SJCRH30 (cell line): ENCODE results near the gene ANKS1A. TPM values are rescaled to one million over a fixed set of nuclear protein-coding genes. Genes with fewer than 3 reads are reported as not detected.
A peak's percentile ranks its signal among the peaks of the same experiment; 100 is the strongest.
"Not testable (repeated sequence)": the region's sequence is repeated elsewhere in the genome, so short reads cannot be mapped to it uniquely, and the experiment has no call there.

Experiments
- DNase-seq, 2 experiments: peaks; one replicate each; pipeline ENCODE4 v3.0.0-alpha.2; 2015 to 2020
- H3K27ac ChIP-seq: fragments of 250-450 bp; sonication (Bioruptor Pico); 2 replicates; pipeline ENCODE4 v1.5.1; 2020; ENCODE audit warnings: mild to moderate bottlenecking, moderate library complexity
- H3K27me3 ChIP-seq: fragments of 250-450 bp; sonication (Bioruptor Pico); 2 replicates; pipeline ENCODE4 v1.5.1; 2020; ENCODE audit warnings: mild to moderate bottlenecking, moderate library complexity
- H3K36me3 ChIP-seq: fragments of 250-450 bp; sonication (Bioruptor Pico); 2 replicates; pipeline ENCODE4 v1.5.1; 2020; ENCODE audit warnings: mild to moderate bottlenecking, moderate library complexity
- H3K4me1 ChIP-seq: fragments of 250-450 bp; sonication (Bioruptor Pico); 2 replicates; pipeline ENCODE4 v1.5.1; 2020; ENCODE audit warnings: mild to moderate bottlenecking, moderate library complexity
- H3K4me3 ChIP-seq: fragments of 250-450 bp; sonication (Bioruptor Pico); 2 replicates; pipeline ENCODE4 v1.5.1; 2020; ENCODE audit warnings: mild to moderate bottlenecking, moderate library complexity
- H3K9me3 ChIP-seq: fragments of 250-450 bp; sonication (Bioruptor Pico); replicated peaks from 2 replicates; pipeline ENCODE4 v1.5.1; 2020; ENCODE audit warnings: mild to moderate bottlenecking, moderate library complexity
- total RNA-seq: library from RNA; depleted of rRNA; stranded (reverse); fragments of >200 nt; shearing (Covaris generic); gene quantifications from 2 replicates; pipeline ENCODE4 v1.2.3, GENCODE V29; 2014; rRNA removed

Gene ANKS1A, protein sequence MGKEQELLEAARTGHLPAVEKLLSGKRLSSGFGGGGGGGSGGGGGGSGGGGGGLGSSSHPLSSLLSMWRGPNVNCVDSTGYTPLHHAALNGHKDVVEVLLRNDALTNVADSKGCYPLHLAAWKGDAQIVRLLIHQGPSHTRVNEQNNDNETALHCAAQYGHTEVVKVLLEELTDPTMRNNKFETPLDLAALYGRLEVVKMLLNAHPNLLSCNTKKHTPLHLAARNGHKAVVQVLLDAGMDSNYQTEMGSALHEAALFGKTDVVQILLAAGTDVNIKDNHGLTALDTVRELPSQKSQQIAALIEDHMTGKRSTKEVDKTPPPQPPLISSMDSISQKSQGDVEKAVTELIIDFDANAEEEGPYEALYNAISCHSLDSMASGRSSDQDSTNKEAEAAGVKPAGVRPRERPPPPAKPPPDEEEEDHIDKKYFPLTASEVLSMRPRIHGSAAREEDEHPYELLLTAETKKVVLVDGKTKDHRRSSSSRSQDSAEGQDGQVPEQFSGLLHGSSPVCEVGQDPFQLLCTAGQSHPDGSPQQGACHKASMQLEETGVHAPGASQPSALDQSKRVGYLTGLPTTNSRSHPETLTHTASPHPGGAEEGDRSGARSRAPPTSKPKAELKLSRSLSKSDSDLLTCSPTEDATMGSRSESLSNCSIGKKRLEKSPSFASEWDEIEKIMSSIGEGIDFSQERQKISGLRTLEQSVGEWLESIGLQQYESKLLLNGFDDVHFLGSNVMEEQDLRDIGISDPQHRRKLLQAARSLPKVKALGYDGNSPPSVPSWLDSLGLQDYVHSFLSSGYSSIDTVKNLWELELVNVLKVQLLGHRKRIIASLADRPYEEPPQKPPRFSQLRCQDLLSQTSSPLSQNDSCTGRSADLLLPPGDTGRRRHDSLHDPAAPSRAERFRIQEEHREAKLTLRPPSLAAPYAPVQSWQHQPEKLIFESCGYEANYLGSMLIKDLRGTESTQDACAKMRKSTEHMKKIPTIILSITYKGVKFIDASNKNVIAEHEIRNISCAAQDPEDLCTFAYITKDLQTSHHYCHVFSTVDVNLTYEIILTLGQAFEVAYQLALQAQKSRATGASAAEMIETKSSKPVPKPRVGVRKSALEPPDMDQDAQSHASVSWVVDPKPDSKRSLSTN
- total RNA-seq, result 16.0 and 18.2 TPM in 2 replicates

DNA sequence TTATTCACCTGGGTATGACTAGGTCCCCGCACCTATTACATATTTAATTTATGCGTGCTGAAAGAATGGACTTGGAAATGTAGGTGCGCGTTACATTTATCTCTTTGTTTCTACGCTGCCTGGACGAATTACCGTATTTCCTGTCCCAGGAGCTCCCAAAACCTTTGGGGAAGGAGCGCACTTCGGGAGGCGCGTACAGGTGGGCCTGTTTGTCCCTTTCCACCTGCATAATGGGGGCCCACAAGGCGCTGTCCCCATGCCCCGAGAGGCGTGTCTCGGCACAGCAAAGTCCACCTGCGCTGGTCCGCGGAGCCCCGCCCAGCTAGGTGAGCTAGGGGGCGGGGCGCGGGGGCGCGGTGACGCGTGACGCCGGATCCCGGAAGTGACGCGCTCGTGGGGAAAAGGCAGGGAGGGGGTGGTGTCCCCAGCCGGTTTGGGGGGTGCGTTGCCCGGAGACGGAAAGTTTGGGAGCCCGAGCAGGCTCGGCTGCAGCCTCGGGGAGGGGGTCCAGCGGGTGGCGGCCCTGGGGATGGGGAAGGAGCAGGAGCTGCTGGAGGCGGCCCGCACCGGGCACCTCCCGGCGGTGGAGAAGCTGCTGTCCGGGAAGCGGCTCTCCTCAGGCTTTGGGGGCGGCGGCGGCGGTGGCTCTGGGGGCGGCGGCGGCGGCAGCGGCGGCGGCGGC is at the start of gene ANKS1A:
TSS of gene ANKS1A (plus strand) at position 382 of the 682 bp plus-strand sequence. CDS start at position 530, 148 bp downstream.
- Histone ChIP-seq H3K4me3 (peak within 1 kb of the TSS; percentile 90), H3K36me3 (peaks cover under 1% of the 10 kb centered on the region; the same call in 1 of the 2 replicates), H3K27ac (peak within 1 kb of the TSS; percentile 66), H3K27me3 (no peaks in the 10 kb centered on the region), H3K4me1 (no peaks in the 10 kb centered on the region; the same call in 1 of the 2 replicates), H3K9me3 (no peaks in the 10 kb centered on the region)
- DNase-seq, result peak; percentile 72

DNA sequence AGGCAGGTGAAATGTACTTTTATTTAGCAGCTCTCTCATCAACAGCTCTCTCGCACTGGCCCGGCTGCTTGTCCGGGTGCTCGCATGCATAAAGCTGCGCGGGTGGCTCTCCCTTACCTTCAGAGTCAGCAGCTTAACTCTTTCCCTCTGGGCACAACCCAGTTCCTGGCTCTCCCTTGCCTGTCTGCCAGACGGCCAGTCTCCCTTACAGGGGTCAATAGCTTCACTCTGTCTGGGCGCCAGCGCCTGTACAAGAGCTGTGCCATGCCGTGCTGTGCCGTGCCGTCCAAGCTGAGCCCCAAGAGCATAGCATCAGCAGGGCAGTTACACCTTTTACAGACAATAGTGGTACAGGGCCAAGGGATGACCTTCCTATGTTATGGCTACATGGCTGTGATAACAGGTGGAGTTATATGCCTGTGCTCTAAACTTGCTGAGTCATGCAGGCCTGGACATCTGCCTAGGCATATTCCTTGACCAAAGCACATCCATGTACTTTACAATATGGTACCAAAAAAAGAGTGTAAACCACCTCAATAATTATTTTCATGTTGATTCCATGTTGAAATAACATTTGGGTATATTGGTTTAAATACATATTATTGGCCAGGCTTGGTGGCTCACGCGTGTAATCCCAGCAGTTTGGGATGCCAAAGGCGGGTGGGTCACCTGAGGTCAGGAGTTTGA is 49.2 kb upstream of the ANKS1A start:
- Histone ChIP-seq H3K4me1 (no peaks in the 10 kb centered on the region), H3K27ac (no peak overlapping the region), H3K4me3 (no peak overlapping the region), H3K27me3 (no peaks in the 10 kb centered on the region), H3K36me3 (no peaks in the 10 kb centered on the region), H3K9me3 (no peaks in the 10 kb centered on the region)
- DNase-seq, result no peak

DNA sequence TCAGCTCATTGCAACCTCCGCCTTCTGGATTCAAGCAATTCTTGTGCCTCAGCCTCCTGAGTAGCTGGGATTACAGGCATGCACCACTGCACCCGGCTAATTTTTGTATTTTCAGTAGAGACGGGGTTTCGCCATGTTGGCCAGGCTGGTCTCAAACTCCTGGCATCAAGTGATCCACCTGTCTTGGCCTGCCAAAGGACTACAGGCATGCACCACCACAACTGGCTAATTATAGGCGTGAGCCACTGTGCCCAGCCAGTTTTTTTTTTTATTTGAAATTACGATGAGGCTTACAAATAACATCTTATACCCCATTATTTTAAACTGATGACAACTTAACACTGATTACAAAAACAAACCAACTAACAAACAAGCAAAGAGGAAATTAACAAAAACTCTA is 40.0 kb upstream of the ANKS1A start:
- H3K27me3 ChIP-seq, H3K36me3 ChIP-seq, H3K9me3 ChIP-seq, H3K4me3 ChIP-seq, H3K27ac ChIP-seq, H3K4me1 ChIP-seq, DNase-seq: not testable (repeated sequence)

DNA sequence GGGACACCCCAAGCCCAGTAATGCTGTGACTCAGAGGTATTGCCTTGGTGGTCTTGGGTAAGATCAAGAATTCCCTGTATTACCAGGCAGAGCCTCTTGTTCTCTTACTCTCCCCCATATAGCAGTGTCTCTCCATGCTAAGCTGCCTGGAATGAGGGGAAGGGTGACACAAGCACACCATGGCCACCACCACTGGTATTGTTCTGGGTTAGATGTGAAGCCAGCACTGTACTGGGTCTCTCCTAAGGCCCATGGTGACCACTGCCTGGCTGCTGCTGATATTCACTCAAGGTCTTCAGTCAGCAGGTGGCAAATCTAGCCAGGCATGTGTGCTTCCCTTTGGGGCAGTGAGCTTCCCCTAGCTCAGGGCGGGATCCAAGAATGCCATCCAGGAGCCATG is 37.7 kb upstream of the ANKS1A start:
- Histone ChIP-seq H3K27me3 (no peaks in the 10 kb centered on the region), H3K4me1 (no peaks in the 10 kb centered on the region), H3K36me3 (no peaks in the 10 kb centered on the region), H3K9me3 (no peaks in the 10 kb centered on the region), H3K27ac (no peak overlapping the region), H3K4me3 (no peak overlapping the region)
- DNase-seq, result no peak

DNA sequence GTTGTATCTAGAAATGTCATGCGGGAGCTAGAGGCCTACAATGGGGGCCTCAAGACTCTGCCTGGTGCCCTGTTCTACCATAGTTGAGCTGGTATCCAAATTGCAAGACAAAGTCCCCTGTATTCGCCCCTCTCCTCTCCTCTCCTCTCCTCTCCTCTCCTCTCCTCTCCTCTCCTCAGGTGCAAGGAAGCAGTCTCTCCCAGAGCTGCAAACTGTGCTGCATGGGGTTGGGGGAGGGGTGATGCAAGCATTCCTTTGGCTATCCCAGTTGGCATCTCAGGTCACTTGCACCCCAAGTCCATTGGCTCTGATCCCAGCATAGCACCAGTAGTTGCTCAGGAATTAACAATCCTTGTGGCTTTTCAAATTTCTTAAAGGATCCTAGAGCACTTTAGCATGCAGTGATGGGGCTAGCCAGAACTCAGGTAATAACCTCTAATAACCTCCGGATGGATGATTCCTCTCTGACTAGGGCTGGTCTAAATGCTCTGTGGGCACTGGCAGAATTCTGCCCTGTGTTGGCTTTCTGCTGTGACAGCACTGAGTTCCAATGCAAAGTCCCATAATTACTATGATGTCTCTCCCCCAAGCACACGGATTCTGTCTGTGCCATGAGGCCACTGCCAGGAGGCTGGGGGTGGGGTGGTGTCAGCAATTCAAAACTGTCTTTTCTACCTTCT is 36.5 kb upstream of the ANKS1A start:
- H3K27ac ChIP-seq, result no peak overlapping the region

DNA sequence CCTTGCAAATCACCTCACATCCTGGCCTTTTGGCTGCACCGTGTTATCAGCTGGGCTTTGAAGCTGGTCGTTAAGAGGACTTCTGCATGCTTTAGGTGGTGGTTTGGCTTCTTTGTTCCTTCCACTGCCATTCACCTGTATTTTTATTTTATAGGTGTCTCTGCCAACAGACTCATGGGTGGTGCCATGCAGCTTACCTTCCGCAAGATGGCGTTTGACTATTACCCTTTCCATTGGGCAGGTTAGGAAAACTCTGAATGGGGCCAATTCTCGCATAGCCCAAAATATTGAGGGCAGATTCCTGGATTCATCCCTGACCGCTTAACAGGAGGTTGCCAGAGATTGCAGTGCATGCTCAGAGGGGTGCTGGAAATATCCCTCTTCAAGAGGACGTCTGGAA is 33.6 kb upstream of the ANKS1A start:
- no peak for DNase-seq
- Histone ChIP-seq H3K27me3 (no peaks in the 10 kb centered on the region), H3K36me3 (peaks cover 4% of the 10 kb centered on the region), H3K4me1 (no peaks in the 10 kb centered on the region), H3K27ac (no peak overlapping the region), H3K4me3 (no peak overlapping the region), H3K9me3 (no peaks in the 10 kb centered on the region)

More for the DNA sequence above, 36.5 kb upstream of the ANKS1A start:
- Histone ChIP-seq H3K36me3 (peaks cover 3% of the 10 kb centered on the region; the same call in 1 of the 2 replicates), H3K4me3 (no peak overlapping the region), H3K4me1 (no peaks in the 10 kb centered on the region), H3K27me3 (no peaks in the 10 kb centered on the region), H3K9me3 (no peaks in the 10 kb centered on the region)
- DNase-seq, result no peak

DNA sequence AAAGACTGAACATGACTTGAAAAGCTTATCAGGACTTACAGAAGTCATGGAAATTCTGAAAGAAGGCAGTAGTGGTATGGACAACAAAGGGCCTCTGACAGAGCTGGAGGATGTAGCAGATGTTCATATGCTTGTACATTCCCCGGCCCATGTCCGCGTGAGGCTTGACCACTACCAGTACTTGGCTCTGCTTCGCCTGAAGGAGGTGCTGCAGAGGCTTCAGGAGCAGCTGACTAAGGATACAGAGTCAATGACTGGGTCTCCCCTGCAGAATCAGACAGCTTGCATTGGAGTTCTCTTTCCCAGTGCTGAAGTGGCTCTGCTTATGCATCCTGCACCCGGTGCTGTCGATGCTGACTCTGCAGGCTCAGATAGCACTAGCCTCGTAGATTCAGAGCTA is 30.4 kb upstream of the ANKS1A start:
- peaks cover 4% of the 10 kb centered on the region for H3K36me3 ChIP-seq
- no peaks in the 10 kb centered on the region for H3K9me3 ChIP-seq

DNA sequence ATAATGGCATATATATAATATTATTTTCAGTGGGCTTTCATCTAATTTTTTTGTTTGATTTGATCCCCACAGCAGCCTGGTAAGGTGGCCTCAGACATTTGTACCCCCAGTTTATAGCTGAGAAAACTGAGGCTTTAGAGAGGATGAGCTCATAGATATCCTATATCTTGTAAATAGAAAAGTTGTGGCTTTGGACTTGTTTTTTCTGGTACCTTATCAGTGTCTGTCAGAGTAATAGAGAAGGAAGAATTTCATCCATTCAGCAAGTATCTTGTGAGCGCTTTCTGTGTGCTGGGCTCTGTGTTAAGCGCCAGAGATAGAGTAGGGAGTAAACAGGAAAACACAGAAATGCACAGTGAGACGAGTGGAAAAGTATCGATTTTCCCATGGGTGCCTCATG is 29.1 kb upstream of the ANKS1A start:
- H3K4me3 ChIP-seq, result no peak overlapping the region
- H3K27ac ChIP-seq, result no peak overlapping the region
- H3K9me3 ChIP-seq, result no peaks in the 10 kb centered on the region
- DNase-seq, result no peak
- H3K27me3 ChIP-seq, result no peaks in the 10 kb centered on the region
- H3K36me3 ChIP-seq, result peaks cover 4% of the 10 kb centered on the region
- no peaks in the 10 kb centered on the region for H3K4me1 ChIP-seq

More for the DNA sequence above, 30.4 kb upstream of the ANKS1A start:
- Histone ChIP-seq H3K27ac (no peak overlapping the region), H3K27me3 (no peaks in the 10 kb centered on the region), H3K4me1 (no peaks in the 10 kb centered on the region), H3K4me3 (no peak overlapping the region)
- DNase-seq, result no peak

DNA sequence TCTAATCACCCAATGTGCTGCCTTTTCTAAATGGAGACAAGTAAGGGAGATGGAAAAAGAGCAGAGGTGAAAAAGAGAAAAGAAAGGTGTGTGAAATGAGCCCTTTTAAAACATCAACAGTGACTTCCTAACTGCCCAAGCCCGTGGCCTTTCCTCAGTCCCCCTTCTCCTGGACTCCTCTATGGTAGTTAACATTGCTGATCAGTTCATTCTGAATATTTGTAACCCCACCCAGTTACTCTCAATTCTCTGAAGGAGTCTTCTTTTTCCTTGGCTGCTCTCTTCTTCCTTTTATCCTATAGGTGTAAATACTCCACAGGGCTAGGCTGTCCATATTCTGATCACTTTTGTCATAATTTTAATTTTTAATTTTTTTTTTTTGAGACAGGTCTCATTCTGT is 28.3 kb upstream of the ANKS1A start:
- Histone ChIP-seq H3K4me1 (0 out of 2 replicates have a peak, but pooled peaks cover 6% of the 10 kb centered on the region), H3K27ac (no peak overlapping the region), H3K9me3 (no peaks in the 10 kb centered on the region), H3K4me3 (no peak overlapping the region), H3K36me3 (peaks cover 4% of the 10 kb centered on the region), H3K27me3 (no peaks in the 10 kb centered on the region)
- DNase-seq, result no peak

DNA sequence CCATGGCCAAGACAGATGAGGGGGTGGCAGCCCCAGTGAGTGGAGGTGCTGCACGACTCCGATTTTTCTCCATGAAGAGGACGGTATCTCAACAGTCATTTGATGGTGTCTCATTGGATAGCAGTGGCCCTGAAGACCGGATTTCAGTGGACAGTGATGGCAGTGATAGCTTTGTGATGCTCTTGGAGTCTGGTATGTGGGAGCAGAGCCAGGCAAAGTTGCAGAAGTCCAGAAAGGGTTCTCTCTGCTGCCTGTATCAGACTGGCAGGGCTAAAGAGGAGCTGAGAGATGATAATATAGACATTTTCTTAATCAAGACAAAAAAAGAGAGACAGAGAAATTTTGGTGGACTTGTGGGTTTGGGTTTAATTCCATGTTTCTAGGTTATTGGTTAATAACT is 25.0 kb upstream of the ANKS1A start:
- H3K36me3 ChIP-seq, result no peaks in the 10 kb centered on the region; the same call in 1 of the 2 replicates
- H3K4me3 ChIP-seq, result no peak overlapping the region
- DNase-seq, result no peak
- no peaks in the 10 kb centered on the region for H3K9me3 ChIP-seq
- H3K27me3 ChIP-seq, result no peaks in the 10 kb centered on the region
- no peak overlapping the region for H3K27ac ChIP-seq
- H3K4me1 ChIP-seq, result 0 out of 2 replicates have a peak, but pooled peaks cover 6% of the 10 kb centered on the region

DNA sequence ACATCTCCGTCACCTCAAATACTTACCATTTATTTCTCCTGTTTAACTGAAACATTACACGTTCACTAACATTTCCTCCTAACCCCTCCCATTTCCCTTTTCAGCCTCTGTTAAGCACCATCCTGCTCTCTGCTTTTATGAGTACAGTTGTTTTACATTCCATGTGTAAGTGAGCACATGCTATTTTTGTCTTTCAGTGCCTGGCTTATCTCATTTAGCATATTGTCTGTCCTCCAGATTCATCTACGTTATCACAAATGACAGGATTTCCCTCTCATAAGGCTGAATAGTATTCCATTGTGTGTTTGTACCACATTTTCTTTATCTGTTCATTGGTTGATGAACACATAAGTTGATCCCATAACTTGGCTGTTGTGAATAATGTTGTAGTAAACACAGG is 23.9 kb upstream of the ANKS1A start:
- no peak overlapping the region for H3K27ac ChIP-seq
- H3K9me3 ChIP-seq, result no peaks in the 10 kb centered on the region

DNA sequence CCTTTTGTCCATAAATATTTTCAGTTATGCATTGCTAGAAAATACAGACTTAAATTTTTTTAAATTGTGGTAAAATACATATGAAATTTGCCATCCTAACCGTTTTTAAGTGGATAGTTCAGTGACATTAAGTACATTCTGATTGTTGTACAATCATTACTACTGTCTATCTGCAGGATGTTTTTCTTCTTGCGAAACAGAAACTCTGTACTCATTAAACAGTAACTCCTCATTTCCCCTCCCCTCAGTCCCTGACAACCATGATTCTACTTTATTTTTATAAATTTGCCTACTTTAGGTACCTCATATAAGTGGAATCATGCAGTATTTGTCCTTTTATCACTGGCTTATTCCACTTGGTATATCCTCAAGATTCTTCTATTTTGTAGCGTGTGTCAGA is 22.5 kb upstream of the ANKS1A start:
- Histone ChIP-seq H3K36me3 (no peaks in the 10 kb centered on the region; the same call in 1 of the 2 replicates), H3K4me3 (no peak overlapping the region), H3K9me3 (no peaks in the 10 kb centered on the region), H3K4me1 (0 out of 2 replicates have a peak, but pooled peaks cover 6% of the 10 kb centered on the region), H3K27ac (no peak overlapping the region), H3K27me3 (no peaks in the 10 kb centered on the region)
- no peak for DNase-seq

More for the DNA sequence above, 23.9 kb upstream of the ANKS1A start:
- 0 out of 2 replicates have a peak, but pooled peaks cover 6% of the 10 kb centered on the region for H3K4me1 ChIP-seq
- H3K27me3 ChIP-seq, result no peaks in the 10 kb centered on the region
- no peak overlapping the region for H3K4me3 ChIP-seq
- no peak for DNase-seq
- no peaks in the 10 kb centered on the region for H3K36me3 ChIP-seq

DNA sequence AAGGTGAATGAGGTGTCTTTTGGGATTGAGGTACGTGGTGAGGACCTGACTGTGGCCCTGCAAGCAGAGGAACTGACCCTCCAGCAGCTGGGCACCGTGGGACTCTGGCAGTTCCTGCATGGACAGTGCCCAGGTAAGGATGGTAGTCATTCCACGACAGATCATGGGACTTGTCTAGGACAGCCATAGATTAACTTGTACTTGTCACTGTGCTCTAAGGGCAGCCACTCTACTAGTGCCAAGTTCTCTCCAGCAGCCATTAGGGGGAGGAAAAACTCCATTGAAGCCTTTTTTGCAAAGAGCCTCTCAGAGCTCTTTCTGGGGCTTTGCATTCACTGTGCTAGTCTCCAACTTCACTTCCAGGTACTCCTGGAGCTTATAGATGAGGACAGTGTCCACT is 21.6 kb upstream of the ANKS1A start:
- H3K4me1 ChIP-seq, result 0 out of 2 replicates have a peak, but pooled peaks cover 6% of the 10 kb centered on the region
- H3K9me3 ChIP-seq, result no peaks in the 10 kb centered on the region
- H3K4me3 ChIP-seq, result no peak overlapping the region
- DNase-seq, result peak in 1 of 2 experiments; percentile 7
- no peaks in the 10 kb centered on the region for H3K27me3 ChIP-seq
- H3K27ac ChIP-seq, result no peak overlapping the region
- H3K36me3 ChIP-seq, result no peaks in the 10 kb centered on the region; the same call in 1 of the 2 replicates
